Esophagus squamous epithelium (tissue), 4 donors: ENCODE data around the gene HMCN2.

Experiments used
- CTCF ChIP-seq, 6 experiments: fragments of 450-650 bp in 4 of 6; fragments of 200-600 bp in 2 of 6; sonication (generic) in 2 of 6; IDR thresholded peaks; one replicate each; pipeline ENCODE4 v1.5.1; 2016 to 2019; ENCODE audit warnings: antibody characterized with exemption in 6 of 6, mild to moderate bottlenecking in 4 of 6, moderate library complexity in 4 of 6
- POLR2A ChIP-seq, 4 donors: fragments of 450-650 bp; IDR thresholded peaks; one replicate each; pipeline ENCODE4 v1.6.1; 2017; ENCODE audit warnings: antibody characterized with exemption in 4 of 4, mild to moderate bottlenecking in 4 of 4, moderate library complexity in 3 of 4

- no peak for TF ChIP-seq CTCF (IDR thresholded peaks at IDR 0.05)
- TF ChIP-seq POLR2A (IDR thresholded peaks at IDR 0.05) = no peak
Measured at GRCh38 chr9:130234340-130235260, 31.0 kb upstream of the HMCN2 start.
